HepG2 (cell line): ENCODE measurements around the gene PNPLA2. TPM values are rescaled to one million over a fixed set of nuclear protein-coding genes. Genes with fewer than 3 reads are reported as not detected.

ENCODE experiments used
- ATF5 ChIP-seq: sonication (generic); formaldehyde crosslinking; IDR thresholded peaks from 2 replicates; pipeline ENCODE4 v1.4.0; 2020; ENCODE audit warnings: mild to moderate bottlenecking, low read depth, missing genetic modification reagents
- DMAP1 ChIP-seq: IDR thresholded peaks from 2 replicates; pipeline ENCODE4 v1.6.1; 2016
- MAFF ChIP-seq: IDR thresholded peaks from 2 replicates; pipeline ENCODE4 v1.6.1; 2011; ENCODE audit warnings: low read depth, low read length, improper control_type of control experiment
- PBX2 ChIP-seq: IDR thresholded peaks from 2 replicates; pipeline ENCODE4 v1.6.1; 2016; ENCODE audit warnings: control low read depth
- ZNF292 ChIP-seq: sonication (generic); formaldehyde crosslinking; IDR thresholded peaks from 2 replicates; pipeline ENCODE4 v1.8.1; 2022; ENCODE audit warnings: mild to moderate bottlenecking, low read depth, missing genetic modification reagents, borderline replicate concordance
- ZNF296 ChIP-seq: sonication (generic); formaldehyde crosslinking; conservative IDR thresholded peaks from 2 replicates; pipeline ENCODE4 v1.5.0; 2020; ENCODE audit warnings: mild to moderate bottlenecking, missing genetic modification reagents
- ZNF710 ChIP-seq: sonication (generic); formaldehyde crosslinking; IDR thresholded peaks from 2 replicates; pipeline ENCODE4 v1.5.0; 2020; ENCODE audit warnings: mild to moderate bottlenecking, missing genetic modification reagents, borderline replicate concordance
- ZNF776 ChIP-seq: sonication (generic); formaldehyde crosslinking; IDR thresholded peaks from 2 replicates; pipeline ENCODE4 v1.4.0; 2020; ENCODE audit warnings: mild to moderate bottlenecking, missing genetic modification reagents
- polyA plus RNA-seq, 8 experiments: library from polyadenylated mRNA; depleted of rRNA in 3 of 8; stranded (reverse) in 7 of 8; unstranded in 1 of 8; fragments of >200 nt; fragmentation: Illumina TruSeq in 4 of 8; extraction: Trizol in 4 of 8; gene quantifications; 2 replicates each; pipeline versions ENCODE4 v1.2.1 to v1.2.3, GENCODE V29; 2011 to 2016; ENCODE audit warnings: low read depth in 4 of 8, missing spikeins in 1 of 8, mixed read lengths in 1 of 8; ENCODE audit not compliant: insufficient read depth in 1 of 8
- total RNA-seq, 5 experiments: library from RNA; depleted of rRNA; stranded (reverse); fragments of >200 nt; fragmentation: Illumina TruSeq; extraction: Trizol; gene quantifications; 2 replicates each; pipeline ENCODE4 v1.2.3, GENCODE V29; 2016; ENCODE audit warnings: low read depth in 1 of 5
- TF ChIP-seq, protein P1 (sequence below): sonication (generic); formaldehyde crosslinking; IDR thresholded peaks from 2 replicates; pipeline ENCODE4 v1.4.0; 2020; ENCODE audit warnings: mild to moderate bottlenecking, missing genetic modification reagents, borderline replicate concordance
- TF ChIP-seq, protein P2 (sequence below): IDR thresholded peaks from 2 replicates; pipeline ENCODE4 v1.6.1; 2018; ENCODE audit warnings: missing genetic modification reagents

Gene PNPLA2
- total and polyA plus RNA-seq, 2 of the 13 experiments (the other 11 are each of a cell fraction or from before 2014, with no cell fraction given) = 10.5 to 43.2 TPM

GRCh38 chr11:868394-868793 lies 49.7 kb downstream of the PNPLA2 start (continued):
- TF ChIP-seq, protein P1, sequence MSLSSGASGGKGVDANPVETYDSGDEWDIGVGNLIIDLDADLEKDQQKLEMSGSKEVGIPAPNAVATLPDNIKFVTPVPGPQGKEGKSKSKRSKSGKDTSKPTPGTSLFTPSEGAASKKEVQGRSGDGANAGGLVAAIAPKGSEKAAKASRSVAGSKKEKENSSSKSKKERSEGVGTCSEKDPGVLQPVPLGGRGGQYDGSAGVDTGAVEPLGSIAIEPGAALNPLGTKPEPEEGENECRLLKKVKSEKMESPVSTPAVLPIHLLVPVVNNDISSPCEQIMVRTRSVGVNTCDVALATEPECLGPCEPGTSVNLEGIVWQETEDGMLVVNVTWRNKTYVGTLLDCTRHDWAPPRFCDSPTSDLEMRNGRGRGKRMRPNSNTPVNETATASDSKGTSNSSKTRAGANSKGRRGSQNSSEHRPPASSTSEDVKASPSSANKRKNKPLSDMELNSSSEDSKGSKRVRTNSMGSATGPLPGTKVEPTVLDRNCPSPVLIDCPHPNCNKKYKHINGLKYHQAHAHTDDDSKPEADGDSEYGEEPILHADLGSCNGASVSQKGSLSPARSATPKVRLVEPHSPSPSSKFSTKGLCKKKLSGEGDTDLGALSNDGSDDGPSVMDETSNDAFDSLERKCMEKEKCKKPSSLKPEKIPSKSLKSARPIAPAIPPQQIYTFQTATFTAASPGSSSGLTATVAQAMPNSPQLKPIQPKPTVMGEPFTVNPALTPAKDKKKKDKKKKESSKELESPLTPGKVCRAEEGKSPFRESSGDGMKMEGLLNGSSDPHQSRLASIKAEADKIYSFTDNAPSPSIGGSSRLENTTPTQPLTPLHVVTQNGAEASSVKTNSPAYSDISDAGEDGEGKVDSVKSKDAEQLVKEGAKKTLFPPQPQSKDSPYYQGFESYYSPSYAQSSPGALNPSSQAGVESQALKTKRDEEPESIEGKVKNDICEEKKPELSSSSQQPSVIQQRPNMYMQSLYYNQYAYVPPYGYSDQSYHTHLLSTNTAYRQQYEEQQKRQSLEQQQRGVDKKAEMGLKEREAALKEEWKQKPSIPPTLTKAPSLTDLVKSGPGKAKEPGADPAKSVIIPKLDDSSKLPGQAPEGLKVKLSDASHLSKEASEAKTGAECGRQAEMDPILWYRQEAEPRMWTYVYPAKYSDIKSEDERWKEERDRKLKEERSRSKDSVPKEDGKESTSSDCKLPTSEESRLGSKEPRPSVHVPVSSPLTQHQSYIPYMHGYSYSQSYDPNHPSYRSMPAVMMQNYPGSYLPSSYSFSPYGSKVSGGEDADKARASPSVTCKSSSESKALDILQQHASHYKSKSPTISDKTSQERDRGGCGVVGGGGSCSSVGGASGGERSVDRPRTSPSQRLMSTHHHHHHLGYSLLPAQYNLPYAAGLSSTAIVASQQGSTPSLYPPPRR (CRISPR knock-in tag) = no peak
- TF ChIP-seq ZNF292 (CRISPR knock-in tag) = no peak
- TF ChIP-seq PBX2 (CRISPR knock-in tag) = no peak
- no peak for TF ChIP-seq ZNF296 (CRISPR knock-in tag)
- TF ChIP-seq, protein P2, sequence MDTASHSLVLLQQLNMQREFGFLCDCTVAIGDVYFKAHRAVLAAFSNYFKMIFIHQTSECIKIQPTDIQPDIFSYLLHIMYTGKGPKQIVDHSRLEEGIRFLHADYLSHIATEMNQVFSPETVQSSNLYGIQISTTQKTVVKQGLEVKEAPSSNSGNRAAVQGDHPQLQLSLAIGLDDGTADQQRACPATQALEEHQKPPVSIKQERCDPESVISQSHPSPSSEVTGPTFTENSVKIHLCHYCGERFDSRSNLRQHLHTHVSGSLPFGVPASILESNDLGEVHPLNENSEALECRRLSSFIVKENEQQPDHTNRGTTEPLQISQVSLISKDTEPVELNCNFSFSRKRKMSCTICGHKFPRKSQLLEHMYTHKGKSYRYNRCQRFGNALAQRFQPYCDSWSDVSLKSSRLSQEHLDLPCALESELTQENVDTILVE (CRISPR knock-in tag) = no peak
- TF ChIP-seq ZNF776 (CRISPR knock-in tag) = no peak
- TF ChIP-seq MAFF = no peak
- TF ChIP-seq DMAP1 (CRISPR knock-in tag) = no peak
- TF ChIP-seq ATF5 (CRISPR knock-in tag) = no peak
- no peak for TF ChIP-seq ZNF710
